ENCODE data around the gene SEZ6L. TPM values are rescaled to one million over a fixed set of nuclear protein-coding genes. Genes with fewer than 3 reads are reported as not detected.

The SEZ6L gene
- total and polyA plus RNA-seq, 12 donors, result 0.17 to 16.3 (median 3.9) TPM; not detected in 1

GRCh38 chr22:26159886-26160285 is 9.4 kb upstream of the SEZ6L start:
- Histone ChIP-seq H3K9me3 (replicated peaks in 1 of 3) (no peaks in the 10 kb centered on the region), H3K4me1 (replicated peaks in 1 of 2) (no peaks in the 10 kb centered on the region), H3K27me3 (peaks cover 7% of the 10 kb centered on the region), H3K36me3 (replicated peaks in 1 of 2) (no peaks in the 10 kb centered on the region), H3K4me3 (no peak overlapping the region), H3K27ac (no peak overlapping the region)
- TF ChIP-seq POLR2A (IDR thresholded peaks at IDR 0.05) (no peak), CTCF (IDR thresholded peaks at IDR 0.05) (no peak)
- no peak for DNase-seq
- intact Hi-C loops (cut with DNase I), result no loop called here

GRCh38 chr22:26161746-26162145 is 7.5 kb upstream of the SEZ6L start:
- H3K4me3 ChIP-seq, result no peak overlapping the region
- no peak overlapping the region for H3K27ac ChIP-seq
- no peak for DNase-seq
- H3K27me3 ChIP-seq, result no peaks in the 10 kb centered on the region
- no peaks in the 10 kb centered on the region for H3K36me3 ChIP-seq (replicated peaks in 1 of 2)
- WGBS, 4 donors, result 59 to 67% (median 64%) methylated on average over 7 of the region's 7 CpGs
- no peaks in the 10 kb centered on the region for H3K9me3 ChIP-seq (replicated peaks in 1 of 3)
- intact Hi-C loops (cut with DNase I), result no loop called here
- no peaks in the 10 kb centered on the region for H3K4me1 ChIP-seq (replicated peaks in 1 of 2)
- TF ChIP-seq POLR2A (IDR thresholded peaks at IDR 0.05) (no peak), CTCF (IDR thresholded peaks at IDR 0.05) (no peak)

GRCh38 chr22:26162926-26163325 is 6.3 kb upstream of the SEZ6L start:
- 63 to 73% (median 69%) methylated on average over 4 of the region's 4 CpGs for WGBS, 4 donors
- H3K27me3 ChIP-seq, result peaks cover 8% of the 10 kb centered on the region
- TF ChIP-seq POLR2A (IDR thresholded peaks at IDR 0.05), result no peak
- no peak for TF ChIP-seq CTCF (IDR thresholded peaks at IDR 0.05)
- H3K4me3 ChIP-seq, result no peak overlapping the region
- DNase-seq, result no peak
- H3K9me3 ChIP-seq (replicated peaks in 1 of 3), result no peaks in the 10 kb centered on the region
- no peaks in the 10 kb centered on the region for H3K4me1 ChIP-seq (replicated peaks in 1 of 2)
- no peaks in the 10 kb centered on the region for H3K36me3 ChIP-seq (replicated peaks in 1 of 2)
- intact Hi-C loops (cut with DNase I), result no loop called here
- no peak overlapping the region for H3K27ac ChIP-seq

GRCh38 chr22:26164174-26164573 is 5.1 kb upstream of the SEZ6L start:
- no peaks in the 10 kb centered on the region for H3K36me3 ChIP-seq (replicated peaks in 1 of 2)
- TF ChIP-seq POLR2A (IDR thresholded peaks at IDR 0.05), result no peak
- TF ChIP-seq CTCF (IDR thresholded peaks at IDR 0.05), result no peak
- H3K27ac ChIP-seq, result no peak overlapping the region
- no peak overlapping the region for H3K4me3 ChIP-seq
- intact Hi-C loops (cut with DNase I), result no loop called here
- 63 to 69% (median 66%) methylated on average over 8 of the region's 8 CpGs for WGBS, 4 donors
- H3K4me1 ChIP-seq (replicated peaks in 1 of 2), result peaks cover 0 to 5% of the 10 kb centered on the region in 2 donors
- no peak for DNase-seq
- no peaks in the 10 kb centered on the region for H3K9me3 ChIP-seq (replicated peaks in 1 of 3)
- H3K27me3 ChIP-seq, result peaks cover 10% of the 10 kb centered on the region

Data from adrenal gland (tissue), 12 donors.